GM12891 (cell line): ENCODE results near the gene PPP1CA.
A peak's percentile ranks its signal among the peaks of the same experiment; 100 is the strongest.

Experiments used
- DNase-seq: peaks from one replicate; pipeline ENCODE4 v3.0.0; 2011; ENCODE audit warnings: low spot score; ENCODE audit not compliant: insufficient read length
- FAIRE-seq: peaks from 2 replicates; lab custom pipeline; 2011; peaks lifted over from hg19 to GRCh38; lab: Jason Lieb, UNC
- PAX5 ChIP-seq: IDR thresholded peaks from 2 replicates; pipeline ENCODE4 v1.6.1; 2011; ENCODE audit warnings: low read length, moderate library complexity, mild to moderate bottlenecking; ENCODE audit not compliant: insufficient read depth, severe bottlenecking
- POLR2A ChIP-seq: IDR thresholded peaks from 2 replicates; pipeline ENCODE4 v1.6.1; 2011; ENCODE audit warnings: low read depth, low read length, control low read depth
- POLR2AphosphoS5 ChIP-seq: IDR thresholded peaks from 2 replicates; pipeline ENCODE4 v1.6.1; 2011; ENCODE audit warnings: low read depth, low read length, control low read depth
- POU2F2 ChIP-seq: IDR thresholded peaks from 2 replicates; pipeline ENCODE4 v1.6.1; 2011; ENCODE audit warnings: low read depth, mild to moderate bottlenecking, control low read depth, low read length, moderate library complexity
- SPI1 ChIP-seq: IDR thresholded peaks from 2 replicates; pipeline ENCODE4 v1.6.1; 2011; ENCODE audit warnings: low read depth, low read length, control low read depth
- TAF1 ChIP-seq: IDR thresholded peaks from 2 replicates; pipeline ENCODE4 v1.6.1; 2011; ENCODE audit warnings: low read depth, low read length, control low read depth

Gene PPP1CA

GRCh38 chr11:67440229-67441097, 38.8 kb upstream of the PPP1CA start:
- FAIRE-seq (peak; percentile 13), DNase-seq (no peak)
- TF ChIP-seq POU2F2, result 0 out of 2 replicates have a peak, but pooled peaks have one; percentile 23
- TF ChIP-seq TAF1, result no peak

GRCh38 chr11:67439321-67440228, 37.9 kb upstream of the PPP1CA start:
- TF ChIP-seq TAF1 (no peak), PAX5 (no peak), POLR2AphosphoS5 (no peak), POU2F2 (no peak)
- peak; percentile 93 for FAIRE-seq
- no peak for DNase-seq

- FAIRE-seq, result no peak
- TF ChIP-seq POU2F2 (0 out of 2 replicates have a peak, but pooled peaks have one; percentile 21), POLR2A (no peak), POLR2AphosphoS5 (peak; percentile 21; the same call in 1 of the 2 replicates)
Observed at GRCh38 chr11:67438158-67438902, 36.7 kb upstream of the PPP1CA start.

GRCh38 chr11:67437809-67438157, 36.1 kb upstream of the PPP1CA start:
- FAIRE-seq (no peak), DNase-seq (no peak)
- TF ChIP-seq POLR2A (no peak), POLR2AphosphoS5 (no peak), PAX5 (no peak), POU2F2 (no peak), SPI1 (no peak), TAF1 (no peak)

More at GRCh38 chr11:67438158-67438902, 36.7 kb upstream of the PPP1CA start:
- DNase-seq, result peak; percentile 66

- peak; percentile 84 for DNase-seq
- no peak for FAIRE-seq
- TF ChIP-seq SPI1, result peak; percentile 45
- peak; percentile 96 for TF ChIP-seq POLR2AphosphoS5
- peak; percentile 95 for TF ChIP-seq TAF1
- peak; percentile 94 for TF ChIP-seq POLR2A
- no peak for TF ChIP-seq PAX5
- peak; percentile 58; the same call in 1 of the 2 replicates for TF ChIP-seq POU2F2
Observed at GRCh38 chr11:67437082-67437808, 35.6 kb upstream of the PPP1CA start, which contains the start of gene PTPRCAP. TSS of gene PTPRCAP (minus strand) at chr11:67437682. CDS start at chr11:67437619, 63 bp downstream.

- TF ChIP-seq POLR2AphosphoS5 (no peak; the same call in 1 of the 2 replicates), SPI1 (no peak), TAF1 (0 out of 2 replicates have a peak, but pooled peaks have one; percentile 13), PAX5 (no peak), POLR2A (peak; percentile 73), POU2F2 (peak; percentile 94)
- DNase-seq (peak; percentile 89), FAIRE-seq (peak; percentile 98)
Observed at GRCh38 chr11:67436459-67437081, 34.9 kb upstream of the PPP1CA start.

- TF ChIP-seq POLR2AphosphoS5, result peak; percentile 69; the same call in 1 of the 2 replicates
- no peak for TF ChIP-seq PAX5
- TF ChIP-seq POU2F2, result no peak
- peak; percentile 13 for TF ChIP-seq POLR2A
- no peak for TF ChIP-seq SPI1
- TF ChIP-seq TAF1, result peak; percentile 10; the same call in 1 of the 2 replicates
- DNase-seq (no peak), FAIRE-seq (peak; percentile 54)
Observed at GRCh38 chr11:67435727-67436458, 34.2 kb upstream of the PPP1CA start.
